SW 1271 (cell line): Measurements from ENCODE around the gene CDCP2.
"Not testable (repeated sequence)": the region's sequence is repeated elsewhere in the genome, so short reads cannot be mapped to it uniquely, and the experiment has no call there.

Experiments used
- DNase-seq, 2 experiments: peaks; one replicate each; lab custom pipeline; 2025; lab: John Stamatoyannopoulos, UW

CDCP2 gene

DNA sequence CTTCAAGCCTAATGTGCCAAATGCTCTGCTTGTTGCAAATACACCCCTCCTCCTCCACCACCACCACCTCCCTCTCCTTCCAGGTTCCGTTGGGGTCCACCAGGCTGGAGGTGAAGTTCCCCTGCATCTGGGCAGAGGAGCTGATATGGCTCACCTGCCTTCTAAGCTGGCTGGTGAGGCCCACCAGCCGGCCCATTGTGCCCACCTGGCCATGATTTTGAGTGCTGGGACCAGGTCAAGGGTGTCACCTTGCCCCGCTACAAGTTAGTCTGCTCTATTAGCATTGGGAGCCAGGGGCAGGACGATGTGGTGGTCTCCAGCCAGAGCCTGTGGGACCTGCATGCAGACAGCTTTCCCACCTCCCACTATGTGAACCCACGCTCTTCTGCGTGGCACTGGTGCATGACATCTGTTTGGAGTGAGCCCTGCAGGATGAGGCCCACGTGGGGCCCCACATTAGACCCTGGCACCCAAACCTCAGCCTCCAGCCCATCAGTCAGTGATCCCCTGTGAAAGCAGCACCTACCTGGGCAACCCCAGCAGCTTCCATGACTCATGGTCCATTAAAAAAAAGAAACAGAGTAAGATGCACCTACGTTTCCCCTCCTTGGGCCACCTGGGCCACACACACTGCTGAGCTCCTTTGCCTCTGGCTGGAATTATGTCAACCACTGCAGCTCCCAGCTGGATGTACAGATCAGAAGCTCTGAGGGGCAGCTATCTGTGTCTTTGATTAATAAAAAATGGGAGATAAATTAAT lies 15.6 kb upstream of the CDCP2 start:
- no peak for DNase-seq

DNA sequence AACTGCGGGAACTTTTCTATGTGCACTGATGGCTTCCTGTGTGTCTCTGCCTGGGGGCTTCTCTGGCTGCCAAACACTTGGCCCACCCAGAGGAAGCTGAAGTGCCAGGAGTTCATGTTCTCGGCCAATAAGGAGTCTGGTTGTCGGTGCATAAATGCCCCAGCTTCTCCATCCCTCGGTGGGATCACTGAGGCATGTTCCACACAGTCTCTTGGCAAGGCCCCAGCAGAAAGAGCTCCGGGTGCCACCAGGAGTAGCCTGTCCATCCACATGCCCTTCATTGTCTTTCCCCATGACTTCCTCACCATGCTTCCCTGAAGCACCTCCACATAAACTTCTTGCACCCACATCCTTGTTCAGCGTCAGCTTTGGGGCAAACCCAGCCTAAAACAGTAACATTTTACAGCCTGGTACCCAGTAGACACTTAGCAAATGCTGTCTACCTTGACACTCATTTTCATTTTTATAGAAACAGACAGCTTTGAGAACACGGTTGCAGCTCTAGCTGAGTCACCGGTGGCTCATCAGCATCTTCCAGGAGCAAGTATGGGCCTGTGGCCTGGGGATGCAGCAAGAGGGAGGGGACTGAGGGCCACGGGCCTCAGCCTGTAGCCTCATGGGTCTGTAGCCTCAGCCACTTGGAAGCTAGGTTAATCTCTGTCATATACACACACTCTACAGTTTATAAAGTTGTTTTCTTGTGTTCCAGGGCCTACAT lies 14.8 kb upstream of the CDCP2 start:
- no peak for DNase-seq

DNA sequence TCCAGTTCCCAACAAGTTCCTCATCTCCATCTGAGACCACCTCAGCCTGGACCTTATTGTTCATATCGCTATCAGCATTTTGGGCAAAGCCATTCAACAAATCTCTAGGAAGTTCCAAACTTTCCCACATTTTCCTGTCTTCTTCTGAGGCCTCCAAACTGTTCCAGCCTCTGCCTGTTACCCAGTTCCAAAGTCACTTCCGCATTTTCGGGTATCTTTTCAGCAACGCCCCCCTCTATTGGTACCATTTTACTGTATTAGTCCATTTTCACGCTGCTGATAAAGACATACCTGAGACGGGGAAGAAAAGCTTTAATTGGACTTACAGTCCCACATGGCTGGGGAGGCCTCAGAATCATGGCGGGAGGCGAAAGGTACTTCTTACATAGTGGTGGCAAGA lies 13.6 kb upstream of the CDCP2 start:
- not testable (repeated sequence) for DNase-seq

DNA sequence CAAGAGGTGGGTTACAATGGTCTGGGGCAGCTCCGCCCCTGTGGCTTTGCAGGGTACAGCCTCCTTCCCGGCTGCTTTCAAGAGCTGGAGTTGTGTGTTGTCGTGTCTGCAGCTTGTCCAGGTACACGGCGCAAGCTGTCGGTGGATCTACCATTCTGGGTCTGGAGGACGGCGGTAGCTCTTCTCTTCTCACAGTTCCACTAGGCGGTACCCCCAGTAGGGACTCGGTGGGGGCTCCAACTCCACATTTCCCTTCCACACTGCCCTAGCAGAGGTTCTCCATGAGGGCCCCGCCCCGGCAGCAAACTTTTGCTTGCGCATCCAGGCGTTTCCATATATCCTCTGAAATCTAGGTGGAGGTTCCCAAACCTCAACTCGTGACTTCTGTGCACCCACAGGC lies 12.3 kb upstream of the CDCP2 start:
- DNase-seq: no peak

GRCh38 chr1:54163573-54163972 lies 10.8 kb upstream of the CDCP2 start:
- no peak for DNase-seq

GRCh38 chr1:54163051-54163450 lies 10.3 kb upstream of the CDCP2 start:
- no peak for DNase-seq

- DNase-seq: no peak
Measured at GRCh38 chr1:54161495-54162168, 8.8 kb upstream of the CDCP2 start.

DNA sequence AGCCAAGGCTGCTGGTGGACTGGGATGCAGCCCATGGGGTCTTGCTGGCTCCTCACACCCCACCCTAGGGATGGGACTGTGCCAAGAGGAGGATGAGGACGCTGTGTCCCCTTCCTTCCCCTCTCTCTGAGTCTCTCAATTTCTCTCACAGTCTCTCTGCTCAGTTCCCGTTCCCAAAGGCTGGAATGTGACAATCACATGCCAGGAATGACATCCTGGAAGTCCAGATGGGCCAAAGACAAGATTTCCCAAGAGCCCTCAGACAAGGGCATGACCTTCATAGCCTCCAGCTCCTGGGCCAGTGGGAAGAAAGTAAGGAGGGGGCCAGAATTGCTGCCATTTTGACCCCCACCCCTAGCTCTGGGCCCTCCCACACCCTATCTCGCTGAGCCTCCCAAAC lies 7.6 kb upstream of the CDCP2 start:
- DNase-seq: no peak

GRCh38 chr1:54159733-54160316 lies 7.0 kb upstream of the CDCP2 start:
- no peak for DNase-seq

DNA sequence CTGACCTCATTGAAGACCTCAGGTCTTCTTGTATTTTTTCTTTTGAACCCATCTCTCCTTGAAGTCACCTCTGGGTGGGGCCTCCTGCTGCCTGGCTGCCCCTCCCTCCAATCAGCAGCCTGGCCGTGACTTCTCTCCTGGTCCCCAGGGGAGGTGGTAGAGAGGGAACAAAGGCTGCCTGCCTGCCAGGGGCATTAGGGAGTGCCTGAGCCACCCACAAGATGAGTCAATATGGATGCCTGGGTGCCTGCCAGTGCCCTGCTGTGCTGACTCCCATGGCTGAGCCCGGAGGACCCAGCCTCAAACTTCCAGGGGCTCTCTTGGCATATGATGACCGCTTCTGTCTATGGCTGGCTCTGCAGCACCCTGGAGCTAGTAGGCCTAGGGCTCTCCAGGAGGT lies 5.3 kb upstream of the CDCP2 start:
- DNase-seq: no peak

DNA sequence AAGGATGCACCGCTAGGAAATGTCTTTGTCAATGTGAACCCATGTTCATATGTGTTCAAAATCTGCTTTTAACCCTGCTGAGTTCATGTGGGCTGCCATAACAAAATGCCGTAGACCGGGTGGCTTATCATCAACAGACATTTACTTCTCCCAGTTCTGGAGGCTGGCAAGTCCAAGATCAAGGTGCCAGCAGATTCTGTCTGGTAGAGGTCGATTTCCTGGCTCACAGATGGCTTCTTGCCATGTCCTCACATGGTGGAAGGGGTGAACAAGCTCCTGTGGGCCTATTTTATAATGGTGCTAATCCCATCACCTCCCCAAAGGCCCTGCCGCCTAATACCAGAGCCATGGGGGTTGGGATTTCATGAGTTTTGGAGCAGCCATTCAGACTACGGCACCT lies 4.6 kb upstream of the CDCP2 start:
- DNase-seq: no peak

- DNase-seq: no peak
Measured at GRCh38 chr1:54156986-54157385, 4.2 kb upstream of the CDCP2 start.

GRCh38 chr1:54156201-54156600 lies 3.4 kb upstream of the CDCP2 start:
- no peak for DNase-seq

DNA sequence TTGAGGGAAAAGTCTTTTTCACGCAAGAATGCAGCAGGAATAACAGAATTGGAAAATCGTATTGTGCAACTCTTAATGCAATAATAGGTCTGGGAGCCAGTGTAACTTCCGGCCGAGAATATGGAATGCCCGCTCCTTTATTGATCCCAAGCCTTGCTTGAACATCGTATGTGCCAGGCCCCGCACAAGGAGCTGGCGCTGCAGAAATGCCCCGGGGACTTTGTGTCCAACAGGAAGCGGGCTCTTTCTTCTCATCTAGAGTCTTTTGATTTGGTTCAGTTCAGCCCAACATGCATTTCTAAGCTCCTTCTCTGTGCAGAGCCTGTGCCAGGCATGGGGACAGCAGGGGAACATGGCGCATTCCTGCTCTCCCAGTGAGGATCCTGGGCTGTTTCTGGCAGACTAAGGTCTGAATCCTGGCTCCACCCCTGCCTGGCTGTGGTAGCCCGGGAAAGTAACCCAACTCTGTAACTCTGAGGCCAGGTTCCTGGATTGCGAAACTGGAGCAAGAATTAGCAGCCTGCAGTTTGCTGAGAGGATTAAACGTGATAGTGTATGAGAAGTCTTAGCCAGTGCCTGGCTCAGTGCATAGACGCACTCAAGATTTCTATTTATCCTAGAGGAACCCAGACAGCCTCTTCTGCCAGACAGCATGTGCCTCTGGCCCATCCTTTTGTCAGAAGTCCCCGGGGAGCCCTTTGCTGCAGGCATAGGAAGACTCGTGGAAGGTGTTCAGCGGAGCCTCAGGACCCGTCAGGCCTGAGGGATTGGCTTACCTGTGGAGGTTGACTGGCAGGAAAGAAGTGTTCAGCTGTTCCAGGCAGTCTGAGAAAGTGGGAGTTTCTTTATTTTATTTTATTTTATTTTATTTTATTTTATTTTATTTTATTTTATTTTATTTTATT lies 987 bp upstream of the CDCP2 start:
- DNase-seq: no peak

GRCh38 chr1:54151013-54151412 lies 1.8 kb downstream of the CDCP2 start:
- DNase-seq: no peak

GRCh38 chr1:54149734-54150133 lies 3.1 kb downstream of the CDCP2 start:
- no peak for DNase-seq

- DNase-seq: no peak
Measured at GRCh38 chr1:54144366-54144765, 8.4 kb downstream of the CDCP2 start.

DNA sequence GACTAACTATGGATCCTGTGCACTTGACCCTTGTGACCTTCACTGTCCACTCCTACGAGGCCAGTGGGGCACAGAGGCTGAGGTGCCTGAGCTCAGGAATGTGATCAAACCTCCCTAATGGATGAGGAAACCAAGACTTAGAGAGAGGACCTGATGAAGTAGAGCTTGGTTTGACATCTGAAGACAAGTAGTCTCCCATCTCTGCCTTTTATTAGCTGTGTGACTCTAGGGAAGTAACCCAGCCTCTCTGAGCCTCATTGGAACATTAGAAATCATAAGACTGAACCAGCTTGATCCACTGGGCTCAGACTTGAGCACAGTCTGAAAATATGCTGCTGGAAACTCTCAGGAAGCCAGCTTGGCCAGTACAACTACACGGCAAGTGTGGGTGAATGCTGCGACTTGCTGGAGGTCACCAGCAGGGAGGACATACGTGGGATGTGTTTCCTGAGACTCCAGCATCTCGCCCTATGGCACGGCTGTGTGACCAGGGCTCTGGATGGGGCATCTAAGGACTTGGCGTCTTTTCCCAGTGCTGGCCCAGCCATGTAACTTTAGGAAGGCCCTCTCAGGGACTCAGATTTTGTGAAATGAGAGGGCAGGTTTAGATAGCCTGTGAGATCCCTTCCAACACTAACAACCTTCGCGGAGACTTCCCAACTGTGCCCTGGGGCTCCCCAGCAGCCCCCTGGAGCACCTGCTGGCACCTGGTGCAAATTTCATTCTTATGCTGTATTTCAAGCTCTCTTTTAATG lies 10.5 kb downstream of the CDCP2 start:
- DNase-seq: no peak

GRCh38 chr1:54139711-54140110 lies 13.1 kb downstream of the CDCP2 start:
- no peak for DNase-seq

- no peak for DNase-seq
Measured at GRCh38 chr1:54138994-54139393, 13.8 kb downstream of the CDCP2 start.

GRCh38 chr1:54137534-54138061 lies 15.2 kb downstream of the CDCP2 start:
- no peak for DNase-seq
